Measurements from ENCODE around the gene TTLL12.

DNA sequence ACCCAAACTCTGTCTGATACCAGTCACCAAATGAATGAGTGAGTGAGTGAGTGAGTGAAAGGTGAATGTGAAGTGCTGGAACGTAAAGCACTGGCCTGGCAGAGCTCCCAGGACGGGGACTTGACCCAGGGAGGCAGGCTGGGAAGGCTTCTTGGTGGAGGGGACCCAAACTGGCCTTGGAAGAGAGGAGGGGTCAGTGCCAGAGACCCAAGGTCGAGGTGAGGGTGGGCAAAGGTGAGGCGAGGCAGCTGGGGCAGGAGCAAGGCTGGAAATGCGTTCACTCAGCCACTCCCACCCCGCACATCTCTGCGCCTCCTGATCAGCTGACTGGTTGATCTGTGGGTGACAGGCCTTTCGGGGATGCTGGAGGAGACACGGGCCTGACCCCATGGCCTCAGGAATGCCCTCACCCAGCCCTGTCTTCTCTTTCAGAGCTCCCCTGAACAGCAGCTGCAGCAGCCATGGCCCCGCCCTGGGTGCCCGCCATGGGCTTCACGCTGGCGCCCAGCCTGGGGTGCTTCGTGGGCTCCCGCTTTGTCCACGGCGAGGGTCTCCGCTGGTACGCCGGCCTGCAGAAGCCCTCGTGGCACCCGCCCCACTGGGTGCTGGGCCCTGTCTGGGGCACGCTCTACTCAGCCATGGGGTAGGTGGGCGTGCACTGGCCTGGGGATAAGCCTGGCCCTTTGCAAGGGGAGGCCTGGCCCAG lies 28.0 kb downstream of the TTLL12 start:
- TF ChIP-seq CTCF (conservative IDR thresholded peaks at IDR 0.05) (no peak), EZH2 (IDR thresholded peaks at IDR 0.05; ENCODE audit: low read depth) (no peak)
